H9 (cell line): Measurements from ENCODE around the gene LGALS8. TPM values are rescaled to one million over a fixed set of nuclear protein-coding genes. Genes with fewer than 3 reads are reported as not detected.
"Not testable (repeated sequence)": the region's sequence is repeated elsewhere in the genome, so short reads cannot be mapped to it uniquely, and the experiment has no call there.

ENCODE experiments used
- DNase-seq: peaks from one replicate; pipeline ENCODE4 v3.0.0-alpha.2; 2017
- H2AFZ ChIP-seq: one replicate; pipeline ENCODE4 v1.6.1; 2013; ENCODE audit warnings: mild to moderate bottlenecking, low read length, control low read depth, moderate library complexity
- H2AK5ac ChIP-seq: 2 replicates; pipeline ENCODE4 v1.6.1; 2013; ENCODE audit warnings: low read length, control low read depth, mixed read lengths; ENCODE audit not compliant: insufficient read length
- H2BK120ac ChIP-seq: one replicate; pipeline ENCODE4 v1.6.1; 2013; ENCODE audit warnings: low read depth, mild to moderate bottlenecking, low read length, control low read depth, inconsistent platforms; ENCODE audit not compliant: poor library complexity, severe bottlenecking
- H2BK12ac ChIP-seq: 2 replicates; pipeline ENCODE4 v1.6.1; 2013; ENCODE audit warnings: low read length, control low read depth, mixed read lengths, low read depth; ENCODE audit not compliant: insufficient read length
- H2BK15ac ChIP-seq: 2 replicates; pipeline ENCODE4 v1.6.1; 2013; ENCODE audit warnings: low read depth, low read length, control low read depth
- H2BK20ac ChIP-seq: one replicate; pipeline ENCODE4 v1.6.1; 2013; ENCODE audit warnings: low read depth, mild to moderate bottlenecking, low read length, control low read depth, inconsistent platforms; ENCODE audit not compliant: poor library complexity, severe bottlenecking
- H2BK5ac ChIP-seq: 2 replicates; pipeline ENCODE4 v1.6.1; 2013; ENCODE audit warnings: low read length, control low read depth, mixed read lengths; ENCODE audit not compliant: insufficient read length
- H3K14ac ChIP-seq: 2 replicates; pipeline ENCODE4 v1.6.1; 2013; ENCODE audit warnings: low read length, control low read depth; ENCODE audit not compliant: insufficient read depth
- H3K18ac ChIP-seq: 2 replicates; pipeline ENCODE4 v1.6.1; 2013; ENCODE audit warnings: low read depth, mild to moderate bottlenecking, mixed read lengths, low read length, control low read depth; ENCODE audit not compliant: insufficient read length
- H3K23ac ChIP-seq: 2 replicates; pipeline ENCODE4 v1.6.1; 2013; ENCODE audit warnings: low read length, control low read depth, mixed read lengths, low read depth; ENCODE audit not compliant: insufficient read length
- H3K23me2 ChIP-seq: 2 replicates; pipeline ENCODE4 v1.6.1; 2013; ENCODE audit warnings: low read depth, mild to moderate bottlenecking, mixed read lengths, low read length, control low read depth; ENCODE audit not compliant: insufficient read length, poor library complexity, severe bottlenecking
- H3K27ac ChIP-seq: 2 replicates; pipeline ENCODE4 v1.5.1; 2013; ENCODE audit warnings: low read length, control low read depth, mixed read lengths, low read depth; ENCODE audit not compliant: insufficient read length
- H3K27me3 ChIP-seq: 2 replicates; pipeline ENCODE4 v1.6.1; 2013; ENCODE audit warnings: low read length, control low read depth, inconsistent platforms; ENCODE audit not compliant: insufficient read depth
- H3K4ac ChIP-seq: 2 replicates; pipeline ENCODE4 v1.6.1; 2013; ENCODE audit warnings: low read depth, mild to moderate bottlenecking, control low read depth, inconsistent platforms, low read length, moderate library complexity
- H3K4me1 ChIP-seq: 2 replicates; pipeline ENCODE4 v1.6.1; 2013; ENCODE audit warnings: low read length, control low read depth, inconsistent platforms; ENCODE audit not compliant: insufficient read depth
- H3K4me2 ChIP-seq: 2 replicates; pipeline ENCODE4 v1.6.1; 2013; ENCODE audit warnings: low read length, control low read depth, mixed read lengths; ENCODE audit not compliant: insufficient read length, insufficient read depth
- H3K56ac ChIP-seq: 2 replicates; pipeline ENCODE4 v1.6.1; 2013; ENCODE audit warnings: low read depth, mild to moderate bottlenecking, mixed read lengths, low read length, control low read depth; ENCODE audit not compliant: insufficient read length
- H3K79me1 ChIP-seq: 2 replicates; pipeline ENCODE4 v1.6.1; 2013; ENCODE audit warnings: low read depth, mild to moderate bottlenecking, moderate library complexity, low read length, control low read depth, inconsistent platforms; ENCODE audit not compliant: insufficient read depth, poor library complexity, severe bottlenecking
- H3K79me2 ChIP-seq: 2 replicates; pipeline ENCODE4 v1.6.1; 2013; ENCODE audit warnings: low read length, control low read depth, inconsistent platforms; ENCODE audit not compliant: insufficient read depth
- H3K9ac ChIP-seq: 2 replicates; pipeline ENCODE4 v1.6.1; 2013; ENCODE audit warnings: low read length, control low read depth, mixed read lengths; ENCODE audit not compliant: insufficient read length; ENCODE audit errors: extremely low read depth
- H3K9me3 ChIP-seq: one replicate; pipeline ENCODE4 v1.6.1; 2013; ENCODE audit warnings: low read depth, low read length, inconsistent platforms; ENCODE audit not compliant: control insufficient read depth
- H3T11ph ChIP-seq: one replicate; pipeline ENCODE4 v1.6.1; 2013; ENCODE audit warnings: mild to moderate bottlenecking, low read length, control low read depth, inconsistent platforms
- H4K20me1 ChIP-seq: one replicate; pipeline ENCODE4 v1.6.1; 2013; ENCODE audit not compliant: control insufficient read depth, insufficient read length, insufficient read depth
- H4K5ac ChIP-seq: 2 replicates; pipeline ENCODE4 v1.6.1; 2013; ENCODE audit warnings: low read depth, mild to moderate bottlenecking, mixed read lengths, low read length, control low read depth; ENCODE audit not compliant: insufficient read length
- H4K8ac ChIP-seq: replicated peaks from 2 replicates; pipeline ENCODE4 v1.6.1; 2013; ENCODE audit warnings: low read length, control low read depth, mixed read lengths, low read depth; ENCODE audit not compliant: insufficient read length
- H4K91ac ChIP-seq: 2 replicates; pipeline ENCODE4 v1.6.1; 2013; ENCODE audit warnings: low read depth, mild to moderate bottlenecking, moderate library complexity, mixed read lengths, low read length, control low read depth; ENCODE audit not compliant: insufficient read length
- H3K27ac Mint-ChIP-seq, 3 experiments: 2 replicates in 2 of 3; 3 replicates in 1 of 3; pipeline ENCODE4 v1.8.0; 2020 to 2021; ENCODE audit warnings: mixed read lengths in 3 of 3, mild to moderate bottlenecking in 1 of 3, moderate library complexity in 1 of 3
- H3K27me3 Mint-ChIP-seq: 2 replicates; pipeline ENCODE4 v1.8.0; 2021; ENCODE audit warnings: low read depth, mild to moderate bottlenecking, moderate library complexity, mixed read lengths
- H3K36me3 Mint-ChIP-seq, 3 experiments: 2 replicates in 2 of 3; 3 replicates in 1 of 3; pipeline ENCODE4 v1.8.0; 2020 to 2021; ENCODE audit warnings: low read depth in 3 of 3, mixed read lengths in 3 of 3; ENCODE audit not compliant: insufficient read depth in 1 of 3
- H3K4me1 Mint-ChIP-seq, 2 experiments: 2 replicates each; pipeline ENCODE4 v1.8.0; 2020; ENCODE audit warnings: mixed read lengths in 2 of 2
- H3K4me3 Mint-ChIP-seq, 2 experiments: 2 replicates in 1 of 2; 3 replicates in 1 of 2; pipeline ENCODE4 v1.8.0; 2020 to 2021; ENCODE audit warnings: mild to moderate bottlenecking in 2 of 2, mixed read lengths in 2 of 2, moderate library complexity in 1 of 2
- H3K9me3 Mint-ChIP-seq, 2 experiments: 2 replicates in 1 of 2; 3 replicates in 1 of 2; pipeline ENCODE4 v1.8.0; 2020; ENCODE audit warnings: mild to moderate bottlenecking in 2 of 2, mixed read lengths in 2 of 2, moderate library complexity in 1 of 2
- CTCF ChIP-seq: fragments of 200-600 bp; sonication (generic); conservative IDR thresholded peaks from 3 replicates; pipeline ENCODE4 v1.8.0; 2021; ENCODE audit warnings: antibody characterized with exemption, mild to moderate bottlenecking
- WGBS: extraction: QIAGEN DNeasy Blood & Tissue Kit; methylation state at CpG from one replicate; pipeline ENCODE4 v1.1.7; 2013; ENCODE audit warnings: missing lambda C conversion rate, low lambda C conversion rate, mixed read lengths; ENCODE audit not compliant: insufficient read length; ENCODE audit errors: extremely low coverage; 5-methylcytosine and 5-hydroxymethylcytosine counted together
- total RNA-seq: library from RNA; stranded (reverse); gene quantifications from 2 replicates; pipeline ENCODE4 v1.2.1, GENCODE V29; 2021

The LGALS8 gene
- total RNA-seq, 1 experiment from 2014 or later, result 14.2 TPM

- WGBS, result no CpG with 5 or more reads among the region's 3 CpGs
- H3K79me1 ChIP-seq, result no peaks in the 10 kb centered on the region
- no peak overlapping the region for H2AK5ac ChIP-seq
- no peak overlapping the region for H3K4me2 ChIP-seq
- H4K20me1 ChIP-seq, result no peaks in the 10 kb centered on the region
- no peak overlapping the region for H2BK15ac ChIP-seq
- no peak overlapping the region for H3K14ac ChIP-seq
- no peak overlapping the region for H3K56ac ChIP-seq
- Mint-ChIP-seq H3K9me3 (no peaks in the 10 kb centered on the region), H3K4me3 (no peak overlapping the region), H3K27me3 (no peaks in the 10 kb centered on the region), H3K4me1 (no peaks in the 10 kb centered on the region), H3K27ac (no peak overlapping the region), H3K36me3 (peaks cover 21 to 89% (median 68%) of the 10 kb centered on the region in 3 experiments; a peak in 6 of 7 replicates)
- no peaks in the 10 kb centered on the region for H3K9me3 ChIP-seq
- no peaks in the 10 kb centered on the region for H3K23me2 ChIP-seq
- no peak overlapping the region for H3K4ac ChIP-seq
- no peak overlapping the region for H4K8ac ChIP-seq
- H2BK12ac ChIP-seq, result no peak overlapping the region
- no peak overlapping the region for H4K5ac ChIP-seq
- no peak overlapping the region for H3T11ph ChIP-seq
- H3K4me1 ChIP-seq, result no peaks in the 10 kb centered on the region
- no peak overlapping the region for H4K91ac ChIP-seq
- no peak overlapping the region for H3K27ac ChIP-seq
- TF ChIP-seq CTCF, result no peak
- H2BK120ac ChIP-seq, result no peak overlapping the region
- no peaks in the 10 kb centered on the region for H3K27me3 ChIP-seq
- no peak overlapping the region for H2BK20ac ChIP-seq
- H3K79me2 ChIP-seq, result no peaks in the 10 kb centered on the region
- DNase-seq, result no peak
- H2BK5ac ChIP-seq, result no peak overlapping the region
- H3K9ac ChIP-seq, result no peak overlapping the region
- no peak overlapping the region for H2AFZ ChIP-seq
- no peak overlapping the region for H3K18ac ChIP-seq
- H3K23ac ChIP-seq, result no peak overlapping the region
Observed at GRCh38 chr1:236578661-236579060, 54.9 kb downstream of the LGALS8 start.

- not testable (repeated sequence) for H3K27me3 ChIP-seq, H4K91ac ChIP-seq, H3T11ph ChIP-seq, H3K27me3 Mint-ChIP-seq, H2BK15ac ChIP-seq, H3K4ac ChIP-seq, H3K9ac ChIP-seq, H2BK120ac ChIP-seq, H3K79me2 ChIP-seq, H3K23me2 ChIP-seq, H3K4me1 Mint-ChIP-seq, H3K27ac ChIP-seq, H3K18ac ChIP-seq, H3K27ac Mint-ChIP-seq, H2BK20ac ChIP-seq, H3K4me2 ChIP-seq, H3K9me3 ChIP-seq, H3K4me3 Mint-ChIP-seq, H2AFZ ChIP-seq, H3K9me3 Mint-ChIP-seq, H3K79me1 ChIP-seq, H2AK5ac ChIP-seq, H4K20me1 ChIP-seq, H3K56ac ChIP-seq, H3K23ac ChIP-seq, DNase-seq, H4K5ac ChIP-seq, H3K14ac ChIP-seq, H2BK5ac ChIP-seq, H3K4me1 ChIP-seq, H4K8ac ChIP-seq, H2BK12ac ChIP-seq
- no CpG with 5 or more reads among the region's 3 CpGs for WGBS
- peaks cover 28 to 92% (median 71%) of the 10 kb centered on the region in 3 experiments; a peak in 6 of 7 replicates for H3K36me3 Mint-ChIP-seq
Observed at GRCh38 chr1:236580404-236580803, 56.6 kb downstream of the LGALS8 start.
